GM23338 (cell line): ENCODE measurements around the gene SPI1. TPM values are rescaled to one million over a fixed set of nuclear protein-coding genes. Genes with fewer than 3 reads are reported as not detected.

ENCODE experiments used
- ATAC-seq: fragments of 200-7000 bp; cut with Tn5 transposase; 3 replicates; pipeline ENCODE4 v1.9.1; 2020
- DNase-seq: peaks from one replicate; pipeline ENCODE4 v3.0.0-alpha.2; 2015; ENCODE audit warnings: low spot score
- H2AFZ ChIP-seq: fragments of 200-600 bp; sonication (generic); 2 replicates; pipeline ENCODE4 v1.8.0; 2016; ENCODE audit warnings: antibody characterized with exemption, mild to moderate bottlenecking, moderate library complexity
- H3F3A ChIP-seq: fragments of 200-600 bp; sonication (generic); replicated peaks from 2 replicates; pipeline ENCODE4 v1.8.0; 2017; ENCODE audit warnings: antibody characterized with exemption, mixed run types, low read depth
- H3K27ac ChIP-seq: fragments of 200-600 bp; sonication (generic); 2 replicates; pipeline ENCODE4 v1.6.1; 2016; ENCODE audit warnings: low read depth
- H3K27me3 ChIP-seq: fragments of 200-600 bp; sonication (generic); 2 replicates; pipeline ENCODE4 v1.8.0; 2016; ENCODE audit warnings: mild to moderate bottlenecking, mixed run types, moderate library complexity; ENCODE audit not compliant: insufficient read depth
- H3K36me3 ChIP-seq: fragments of 200-600 bp; sonication (generic); 2 replicates; pipeline ENCODE4 v1.8.0; 2016; ENCODE audit warnings: mild to moderate bottlenecking; ENCODE audit not compliant: insufficient read depth
- H3K4me1 ChIP-seq: fragments of 200-600 bp; sonication (generic); 2 replicates; pipeline ENCODE4 v1.8.0; 2016; ENCODE audit warnings: mild to moderate bottlenecking, moderate library complexity; ENCODE audit not compliant: insufficient read depth
- H3K4me2 ChIP-seq: fragments of 200-600 bp; sonication (generic); 2 replicates; pipeline ENCODE4 v1.7.1; 2017; ENCODE audit warnings: mixed run types
- H3K4me3 ChIP-seq: fragments of 200-600 bp; sonication (generic); 2 replicates; pipeline ENCODE4 v1.6.1; 2016; ENCODE audit warnings: mixed run types
- H3K79me2 ChIP-seq: fragments of 200-600 bp; sonication (generic); replicated peaks from 2 replicates; pipeline ENCODE4 v1.8.0; 2017; ENCODE audit warnings: mild to moderate bottlenecking; ENCODE audit not compliant: insufficient read depth
- H3K9me2 ChIP-seq: fragments of 200-600 bp; sonication (generic); 2 replicates; pipeline ENCODE4 v1.8.0; 2017; ENCODE audit not compliant: insufficient read depth
- H4K20me1 ChIP-seq: fragments of 200-600 bp; sonication (generic); replicated peaks from 2 replicates; pipeline ENCODE4 v1.8.0; 2017; ENCODE audit warnings: mild to moderate bottlenecking; ENCODE audit not compliant: insufficient read depth
- H3K27ac Mint-ChIP-seq: 2 replicates; pipeline ENCODE4 v1.8.0; 2020; ENCODE audit warnings: inconsistent platforms, mild to moderate bottlenecking, moderate library complexity, mixed read lengths
- H3K27me3 Mint-ChIP-seq: 3 replicates; pipeline ENCODE4 v1.8.0; 2022; ENCODE audit warnings: low read depth, mild to moderate bottlenecking, moderate library complexity, mixed read lengths, inconsistent platforms; ENCODE audit not compliant: insufficient read depth, poor library complexity
- H3K36me3 Mint-ChIP-seq: 3 replicates; pipeline ENCODE4 v1.8.0; 2021; ENCODE audit warnings: low read depth, mild to moderate bottlenecking, inconsistent platforms, moderate library complexity, mixed read lengths
- H3K4me1 Mint-ChIP-seq: 3 replicates; pipeline ENCODE4 v1.8.0; 2020; ENCODE audit warnings: mild to moderate bottlenecking, inconsistent platforms, mixed read lengths
- H3K4me3 Mint-ChIP-seq: 3 replicates; pipeline ENCODE4 v1.8.0; 2021; ENCODE audit warnings: moderate library complexity, mild to moderate bottlenecking, inconsistent platforms, mixed read lengths
- H3K9me3 Mint-ChIP-seq: 3 replicates; pipeline ENCODE4 v1.8.0; 2020; ENCODE audit warnings: moderate library complexity, mild to moderate bottlenecking, inconsistent platforms, mixed read lengths
- CREB1 ChIP-seq: fragments of 250-450 bp; sonication (Bioruptor Pico); IDR thresholded peaks from 2 replicates; pipeline ENCODE4 v1.5.0; 2020; ENCODE audit warnings: low read depth, mild to moderate bottlenecking, moderate library complexity
- ETS1 ChIP-seq: IDR thresholded peaks from 2 replicates; pipeline ENCODE4 v1.6.1; 2016; ENCODE audit warnings: antibody characterized with exemption
- EZH2 ChIP-seq: fragments of 200-600 bp; sonication (generic); IDR thresholded peaks from one replicate; pipeline ENCODE4 v1.8.0; 2017; ENCODE audit warnings: antibody characterized with exemption, mild to moderate bottlenecking, low read depth; ENCODE audit not compliant: unreplicated experiment
- EZH2phosphoT487 ChIP-seq: fragments of 200-600 bp; sonication (generic); IDR thresholded peaks from one replicate; pipeline ENCODE4 v1.8.1; 2018; ENCODE audit warnings: antibody characterized with exemption; ENCODE audit not compliant: unreplicated experiment
- NANOG ChIP-seq: IDR thresholded peaks from 2 replicates; pipeline ENCODE4 v1.6.1; 2016; ENCODE audit warnings: antibody characterized with exemption, borderline replicate concordance
- polyA plus RNA-seq: library from polyadenylated mRNA; unstranded; fragments of >200 nt; fragmentation: Nextera tagmentation; extraction: Ambion mirVana; gene quantifications from 2 replicates; pipeline ENCODE4 v1.2.1, GENCODE V29; 2016
- total RNA-seq: library from RNA; depleted of rRNA; stranded (reverse); fragments of >200 nt; shearing (Covaris generic); gene quantifications from 2 replicates; pipeline ENCODE4 v1.2.3, GENCODE V29; 2014
- TF ChIP-seq, protein P1 (sequence below): fragments of 250-450 bp; sonication (Bioruptor Pico); IDR thresholded peaks from 2 replicates; pipeline ENCODE4 v1.5.0; 2020; ENCODE audit warnings: mild to moderate bottlenecking, moderate library complexity
- TF ChIP-seq, protein P2 (sequence below), 2 experiments: fragments of 200-600 bp in 1 of 2; sonication (generic) in 1 of 2; conservative IDR thresholded peaks; 2 replicates each; pipeline versions ENCODE4 v1.5.1 to v1.6.1; 2016 to 2017; ENCODE audit warnings: antibody characterized with exemption in 2 of 2, low read depth in 2 of 2, mild to moderate bottlenecking in 2 of 2, moderate library complexity in 1 of 2

Gene SPI1
- total and polyA plus RNA-seq, 2 experiments from 2014 or later = 0.23 TPM; not detected in 1

DNA sequence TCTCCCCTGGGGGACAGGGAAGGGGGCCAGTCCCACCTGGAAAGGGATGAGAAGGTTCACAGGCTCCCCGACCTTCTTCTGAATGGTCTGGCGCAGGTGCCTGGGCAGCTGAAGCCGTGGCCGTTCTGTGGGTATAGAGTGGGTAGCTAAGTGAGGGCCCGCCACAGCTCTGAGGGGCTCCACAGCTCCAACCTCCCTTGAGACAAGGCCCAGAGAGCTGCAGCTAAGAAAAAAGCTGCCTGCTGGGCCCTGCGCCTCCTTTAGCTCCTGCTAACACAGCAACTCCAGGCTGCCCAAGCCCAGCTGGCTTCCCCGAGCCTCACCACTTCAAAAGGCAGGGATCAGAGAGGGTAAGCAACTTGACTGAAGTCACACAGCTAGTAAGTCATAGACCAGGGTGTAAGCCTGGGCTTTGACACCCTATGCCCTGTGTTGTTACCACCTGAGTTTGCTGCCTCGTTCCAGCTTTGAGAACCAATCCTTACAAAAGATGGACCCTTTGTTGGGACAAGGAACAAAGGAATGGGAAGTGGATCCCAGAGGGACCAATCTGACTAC is 44.4 kb downstream of the SPI1 start:
- H3K27ac ChIP-seq = no peak overlapping the region
- TF ChIP-seq ETS1 = no peak
- TF ChIP-seq, protein P1, sequence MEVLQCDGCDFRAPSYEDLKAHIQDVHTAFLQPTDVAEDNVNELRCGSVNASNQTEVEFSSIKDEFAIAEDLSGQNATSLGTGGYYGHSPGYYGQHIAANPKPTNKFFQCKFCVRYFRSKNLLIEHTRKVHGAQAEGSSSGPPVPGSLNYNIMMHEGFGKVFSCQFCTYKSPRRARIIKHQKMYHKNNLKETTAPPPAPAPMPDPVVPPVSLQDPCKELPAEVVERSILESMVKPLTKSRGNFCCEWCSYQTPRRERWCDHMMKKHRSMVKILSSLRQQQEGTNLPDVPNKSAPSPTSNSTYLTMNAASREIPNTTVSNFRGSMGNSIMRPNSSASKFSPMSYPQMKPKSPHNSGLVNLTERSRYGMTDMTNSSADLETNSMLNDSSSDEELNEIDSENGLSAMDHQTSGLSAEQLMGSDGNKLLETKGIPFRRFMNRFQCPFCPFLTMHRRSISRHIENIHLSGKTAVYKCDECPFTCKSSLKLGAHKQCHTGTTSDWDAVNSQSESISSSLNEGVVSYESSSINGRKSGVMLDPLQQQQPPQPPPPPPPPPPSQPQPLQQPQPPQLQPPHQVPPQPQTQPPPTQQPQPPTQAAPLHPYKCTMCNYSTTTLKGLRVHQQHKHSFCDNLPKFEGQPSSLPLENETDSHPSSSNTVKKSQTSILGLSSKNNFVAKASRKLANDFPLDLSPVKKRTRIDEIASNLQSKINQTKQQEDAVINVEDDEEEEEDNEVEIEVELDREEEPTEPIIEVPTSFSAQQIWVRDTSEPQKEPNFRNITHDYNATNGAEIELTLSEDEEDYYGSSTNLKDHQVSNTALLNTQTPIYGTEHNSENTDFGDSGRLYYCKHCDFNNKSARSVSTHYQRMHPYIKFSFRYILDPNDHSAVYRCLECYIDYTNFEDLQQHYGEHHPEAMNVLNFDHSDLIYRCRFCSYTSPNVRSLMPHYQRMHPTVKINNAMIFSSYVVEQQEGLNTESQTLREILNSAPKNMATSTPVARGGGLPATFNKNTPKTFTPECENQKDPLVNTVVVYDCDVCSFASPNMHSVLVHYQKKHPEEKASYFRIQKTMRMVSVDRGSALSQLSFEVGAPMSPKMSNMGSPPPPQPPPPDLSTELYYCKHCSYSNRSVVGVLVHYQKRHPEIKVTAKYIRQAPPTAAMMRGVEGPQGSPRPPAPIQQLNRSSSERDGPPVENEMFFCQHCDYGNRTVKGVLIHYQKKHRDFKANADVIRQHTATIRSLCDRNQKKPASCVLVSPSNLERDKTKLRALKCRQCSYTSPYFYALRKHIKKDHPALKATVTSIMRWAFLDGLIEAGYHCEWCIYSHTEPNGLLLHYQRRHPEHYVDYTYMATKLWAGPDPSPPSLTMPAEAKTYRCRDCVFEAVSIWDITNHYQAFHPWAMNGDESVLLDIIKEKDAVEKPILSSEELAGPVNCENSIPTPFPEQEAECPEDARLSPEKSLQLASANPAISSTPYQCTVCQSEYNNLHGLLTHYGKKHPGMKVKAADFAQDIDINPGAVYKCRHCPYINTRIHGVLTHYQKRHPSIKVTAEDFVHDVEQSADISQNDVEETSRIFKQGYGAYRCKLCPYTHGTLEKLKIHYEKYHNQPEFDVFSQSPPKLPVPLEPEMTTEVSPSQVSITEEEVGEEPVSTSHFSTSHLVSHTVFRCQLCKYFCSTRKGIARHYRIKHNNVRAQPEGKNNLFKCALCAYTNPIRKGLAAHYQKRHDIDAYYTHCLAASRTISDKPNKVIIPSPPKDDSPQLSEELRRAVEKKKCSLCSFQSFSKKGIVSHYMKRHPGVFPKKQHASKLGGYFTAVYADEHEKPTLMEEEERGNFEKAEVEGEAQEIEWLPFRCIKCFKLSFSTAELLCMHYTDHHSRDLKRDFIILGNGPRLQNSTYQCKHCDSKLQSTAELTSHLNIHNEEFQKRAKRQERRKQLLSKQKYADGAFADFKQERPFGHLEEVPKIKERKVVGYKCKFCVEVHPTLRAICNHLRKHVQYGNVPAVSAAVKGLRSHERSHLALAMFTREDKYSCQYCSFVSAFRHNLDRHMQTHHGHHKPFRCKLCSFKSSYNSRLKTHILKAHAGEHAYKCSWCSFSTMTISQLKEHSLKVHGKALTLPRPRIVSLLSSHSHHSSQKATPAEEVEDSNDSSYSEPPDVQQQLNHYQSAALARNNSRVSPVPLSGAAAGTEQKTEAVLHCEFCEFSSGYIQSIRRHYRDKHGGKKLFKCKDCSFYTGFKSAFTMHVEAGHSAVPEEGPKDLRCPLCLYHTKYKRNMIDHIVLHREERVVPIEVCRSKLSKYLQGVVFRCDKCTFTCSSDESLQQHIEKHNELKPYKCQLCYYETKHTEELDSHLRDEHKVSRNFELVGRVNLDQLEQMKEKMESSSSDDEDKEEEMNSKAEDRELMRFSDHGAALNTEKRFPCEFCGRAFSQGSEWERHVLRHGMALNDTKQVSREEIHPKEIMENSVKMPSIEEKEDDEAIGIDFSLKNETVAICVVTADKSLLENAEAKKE (CRISPR knock-in tag) = no peak
- TF ChIP-seq EZH2phosphoT487 = no peak
- ATAC-seq (no peak), DNase-seq (no peak)
- Mint-ChIP-seq H3K9me3 (no peaks in the 10 kb centered on the region), H3K36me3 (peaks cover 5% of the 10 kb centered on the region; the same call in 2 of the 3 replicates), H3K27me3 (peaks cover 13% of the 10 kb centered on the region), H3K4me3 (no peak overlapping the region), H3K27ac (no peak overlapping the region), H3K4me1 (no peaks in the 10 kb centered on the region)
- no peak overlapping the region for H3K4me2 ChIP-seq
- no peaks in the 10 kb centered on the region for H3K9me2 ChIP-seq
- H3K4me1 ChIP-seq = no peaks in the 10 kb centered on the region
- no peaks in the 10 kb centered on the region for H3K36me3 ChIP-seq
- H3K27me3 ChIP-seq = no peaks in the 10 kb centered on the region
- H4K20me1 ChIP-seq = no peaks in the 10 kb centered on the region; the same call in 1 of the 2 replicates
- no peaks in the 10 kb centered on the region for H3K79me2 ChIP-seq
- H2AFZ ChIP-seq = no peak overlapping the region
- no peaks in the 10 kb centered on the region for H3F3A ChIP-seq
- no peak overlapping the region for H3K4me3 ChIP-seq

DNA sequence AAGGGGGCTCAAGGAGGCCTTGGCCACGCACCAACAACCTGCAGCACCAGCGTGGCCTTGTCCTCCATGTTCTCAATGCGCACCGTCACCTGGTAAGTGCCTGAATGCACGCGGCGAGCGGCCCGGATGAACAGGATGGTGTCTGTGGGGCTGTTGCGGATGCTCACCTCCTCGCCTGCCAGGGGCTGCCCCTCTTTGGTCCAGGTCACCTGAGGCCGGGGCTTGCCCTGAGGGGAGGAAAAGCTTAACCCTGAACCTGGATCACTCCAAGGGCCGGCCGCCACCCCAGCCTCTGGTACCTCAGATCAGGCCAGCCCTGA is 44.9 kb downstream of the SPI1 start:
- H3K27me3 Mint-ChIP-seq = peaks cover 14% of the 10 kb centered on the region
- Histone ChIP-seq H3K4me1 (no peaks in the 10 kb centered on the region), H4K20me1 (no peaks in the 10 kb centered on the region; the same call in 1 of the 2 replicates), H3K9me2 (no peaks in the 10 kb centered on the region), H3K4me2 (no peak overlapping the region), H3K27ac (no peak overlapping the region), H3K79me2 (no peaks in the 10 kb centered on the region), H2AFZ (no peak overlapping the region), H3K27me3 (no peaks in the 10 kb centered on the region), H3K4me3 (no peak overlapping the region), H3K36me3 (no peaks in the 10 kb centered on the region), H3F3A (no peaks in the 10 kb centered on the region)
- H3K4me3 Mint-ChIP-seq = no peak overlapping the region
- no peak for DNase-seq
- H3K9me3 Mint-ChIP-seq = no peaks in the 10 kb centered on the region
- no peak for ATAC-seq
- no peak overlapping the region for H3K27ac Mint-ChIP-seq
- H3K36me3 Mint-ChIP-seq = peaks cover 8% of the 10 kb centered on the region; the same call in 2 of the 3 replicates
- no peaks in the 10 kb centered on the region for H3K4me1 Mint-ChIP-seq
- TF ChIP-seq NANOG = no peak
- TF ChIP-seq EZH2 = no peak
- no peak for TF ChIP-seq EZH2phosphoT487
- TF ChIP-seq, protein P2, sequence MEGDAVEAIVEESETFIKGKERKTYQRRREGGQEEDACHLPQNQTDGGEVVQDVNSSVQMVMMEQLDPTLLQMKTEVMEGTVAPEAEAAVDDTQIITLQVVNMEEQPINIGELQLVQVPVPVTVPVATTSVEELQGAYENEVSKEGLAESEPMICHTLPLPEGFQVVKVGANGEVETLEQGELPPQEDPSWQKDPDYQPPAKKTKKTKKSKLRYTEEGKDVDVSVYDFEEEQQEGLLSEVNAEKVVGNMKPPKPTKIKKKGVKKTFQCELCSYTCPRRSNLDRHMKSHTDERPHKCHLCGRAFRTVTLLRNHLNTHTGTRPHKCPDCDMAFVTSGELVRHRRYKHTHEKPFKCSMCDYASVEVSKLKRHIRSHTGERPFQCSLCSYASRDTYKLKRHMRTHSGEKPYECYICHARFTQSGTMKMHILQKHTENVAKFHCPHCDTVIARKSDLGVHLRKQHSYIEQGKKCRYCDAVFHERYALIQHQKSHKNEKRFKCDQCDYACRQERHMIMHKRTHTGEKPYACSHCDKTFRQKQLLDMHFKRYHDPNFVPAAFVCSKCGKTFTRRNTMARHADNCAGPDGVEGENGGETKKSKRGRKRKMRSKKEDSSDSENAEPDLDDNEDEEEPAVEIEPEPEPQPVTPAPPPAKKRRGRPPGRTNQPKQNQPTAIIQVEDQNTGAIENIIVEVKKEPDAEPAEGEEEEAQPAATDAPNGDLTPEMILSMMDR (conservative IDR thresholded peaks at IDR 0.05; ENCODE audit: low read depth in 2 of 2) = no peak
- TF ChIP-seq CREB1 (CRISPR knock-in tag) = no peak
- TF ChIP-seq ETS1 = no peak
